CD4-positive, alpha-beta T cell treated with Interleukin-2 at 100 ng/mL for 4 hours (primary cell): ENCODE measurements around the gene DSCAM.

ENCODE experiments used
- DNase-seq: peaks from one replicate; pipeline ENCODE4 v3.0.0-alpha.2; 2020; ENCODE audit warnings: low spot score

DSCAM gene

GRCh38 chr21:40660461-40660860 is 186.5 kb downstream of the DSCAM start:
- no peak for DNase-seq

- no peak for DNase-seq
Measured at GRCh38 chr21:40658311-40658710, 188.6 kb downstream of the DSCAM start.

GRCh38 chr21:40652436-40652835 is 194.5 kb downstream of the DSCAM start:
- no peak for DNase-seq

GRCh38 chr21:40647706-40648105 is 199.3 kb downstream of the DSCAM start:
- no peak for DNase-seq

- DNase-seq: no peak
Measured at GRCh38 chr21:40646651-40647050, 200.3 kb downstream of the DSCAM start.

- DNase-seq: no peak
Measured at GRCh38 chr21:40641042-40641441, 205.9 kb downstream of the DSCAM start.

GRCh38 chr21:40640266-40640789 is 206.6 kb downstream of the DSCAM start:
- no peak for DNase-seq

GRCh38 chr21:40639616-40640194 is 207.3 kb downstream of the DSCAM start:
- no peak for DNase-seq

- DNase-seq: no peak
Measured at GRCh38 chr21:40638466-40639251, 208.3 kb downstream of the DSCAM start.

GRCh38 chr21:40636026-40636425 is 210.9 kb downstream of the DSCAM start:
- no peak for DNase-seq

- no peak for DNase-seq
Measured at GRCh38 chr21:40635391-40635790, 211.6 kb downstream of the DSCAM start.

GRCh38 chr21:40634141-40634540 is 212.8 kb downstream of the DSCAM start:
- DNase-seq: no peak

- no peak for DNase-seq
Measured at GRCh38 chr21:40633048-40633447, 213.9 kb downstream of the DSCAM start.

GRCh38 chr21:40631211-40631610 is 215.7 kb downstream of the DSCAM start:
- DNase-seq: no peak

GRCh38 chr21:40625991-40626390 is 221.0 kb downstream of the DSCAM start:
- no peak for DNase-seq

GRCh38 chr21:40623528-40623927 is 223.4 kb downstream of the DSCAM start:
- DNase-seq: no peak

- DNase-seq: no peak
Measured at GRCh38 chr21:40622531-40622930, 224.4 kb downstream of the DSCAM start.

GRCh38 chr21:40620386-40621145 is 226.4 kb downstream of the DSCAM start:
- DNase-seq: no peak

- DNase-seq: no peak
Measured at GRCh38 chr21:40618191-40618973, 228.6 kb downstream of the DSCAM start.

- DNase-seq: no peak
Measured at GRCh38 chr21:40616377-40616704, 230.6 kb downstream of the DSCAM start.

GRCh38 chr21:40615505-40616376 is 231.2 kb downstream of the DSCAM start:
- no peak for DNase-seq
